ENCODE measurements around the gene RANBP1.

DNA sequence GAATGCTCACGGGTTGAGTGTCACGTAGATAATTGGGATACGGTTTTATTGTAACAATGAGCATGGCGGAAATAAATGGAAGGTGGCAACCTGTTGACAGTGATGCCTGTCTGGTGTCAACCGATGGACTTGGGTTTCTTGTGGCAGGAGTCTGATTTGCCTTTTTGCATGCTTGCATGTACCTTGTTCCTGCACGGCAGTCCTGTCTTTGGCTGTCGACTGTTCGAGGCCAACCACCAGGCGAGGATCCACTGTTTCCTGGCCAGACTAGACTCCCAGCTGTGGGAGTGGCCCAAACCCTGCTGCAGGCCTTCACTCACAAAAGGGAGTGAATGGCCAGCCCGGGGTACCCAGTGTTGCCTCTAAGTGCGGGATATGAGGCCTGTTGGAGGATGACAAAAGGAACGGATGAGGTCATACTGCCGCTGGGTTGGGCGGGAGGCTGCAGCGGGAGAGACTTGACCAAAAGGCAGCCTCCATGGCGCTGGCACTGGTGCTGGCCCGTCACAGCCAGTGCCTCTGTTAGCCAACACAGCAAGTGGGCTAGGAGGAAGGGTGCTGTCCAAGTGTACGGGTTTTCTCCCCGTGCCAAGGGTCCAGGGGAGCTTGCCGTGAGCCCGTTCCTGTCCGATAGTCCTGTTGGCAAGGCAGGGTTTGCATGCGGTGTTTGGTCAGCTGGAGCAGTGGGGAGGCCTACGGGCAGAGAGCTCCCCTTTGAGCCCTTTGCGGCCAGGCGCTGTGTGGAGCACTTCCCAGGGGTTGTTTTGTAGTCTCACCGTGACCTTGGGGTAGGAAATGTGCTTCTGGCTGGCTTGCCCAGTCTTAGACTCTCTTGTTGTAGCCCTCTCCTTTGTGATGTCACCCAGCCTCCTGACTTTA is 34.9 kb upstream of the RANBP1 start:
- TF ChIP-seq CTCF (IDR thresholded peaks at IDR 0.05) (no peak), POLR2AphosphoS5 (IDR thresholded peaks at IDR 0.05) (no peak)
